Heart right ventricle (tissue), 16 donors: ENCODE data around the gene ADAM33. TPM values are rescaled to one million over a fixed set of nuclear protein-coding genes. Genes with fewer than 3 reads are reported as not detected.

Source experiments
- ATAC-seq, 8 donors: fragments of 200-7000 bp; cut with Tn5 transposase; one replicate each; pipeline ENCODE4 v1.9.1; 2020; ENCODE audit warnings: mild to moderate bottlenecking in 8 of 8, moderate library complexity in 8 of 8, moderate number of reproducible peaks in 1 of 8
- DNase-seq, 2 donors: peaks; one replicate each; pipeline ENCODE4 v3.0.0-alpha.2; 2020
- H3K27ac ChIP-seq, 10 donors: fragments of 200-600 bp; sonication (generic) in 2 of 10; one replicate each; pipeline versions ENCODE4 v1.5.0 to v1.8.0; 2020 to 2022; ENCODE audit warnings: mild to moderate bottlenecking in 3 of 10
- H3K27me3 ChIP-seq, 7 donors: fragments of 200-600 bp; one replicate each; pipeline ENCODE4 v1.8.0; 2021 to 2022; ENCODE audit warnings: mild to moderate bottlenecking in 2 of 7
- H3K36me3 ChIP-seq, 9 donors: fragments of 200-600 bp; sonication (generic) in 1 of 9; one replicate each; pipeline versions ENCODE4 v1.5.0 to v1.8.0; 2020 to 2022; ENCODE audit warnings: mild to moderate bottlenecking in 2 of 9
- H3K4me1 ChIP-seq, 9 donors: fragments of 200-600 bp; sonication (generic) in 1 of 9; one replicate each; pipeline versions ENCODE4 v1.5.0 to v1.8.0; 2020 to 2022; ENCODE audit warnings: mild to moderate bottlenecking in 4 of 9
- H3K4me3 ChIP-seq, 10 donors: fragments of 200-600 bp; sonication (generic) in 2 of 10; one replicate each; pipeline versions ENCODE4 v1.5.0 to v1.8.0; 2020 to 2022; ENCODE audit warnings: mild to moderate bottlenecking in 7 of 10, moderate library complexity in 2 of 10
- H3K9me3 ChIP-seq, 11 donors: fragments of 200-600 bp in 10 of 11; sonication (generic) in 2 of 11; one replicate each; pipeline versions ENCODE4 v1.5.0 to v1.8.0; 2013 to 2022; ENCODE audit warnings: mild to moderate bottlenecking in 2 of 11, control low read depth in 1 of 11, moderate library complexity in 1 of 11
- CTCF ChIP-seq, 9 donors: fragments of 200-600 bp; sonication (generic) in 2 of 9; IDR thresholded peaks; one replicate each; pipeline versions ENCODE4 v1.5.0 to v1.8.0; 2021 to 2022; ENCODE audit warnings: antibody characterized with exemption in 9 of 9, mild to moderate bottlenecking in 5 of 9, moderate library complexity in 1 of 9
- WGBS, 2 donors: extraction: QIAGEN DNeasy Blood & Tissue Kit; methylation state at CpG; one replicate each; pipeline ENCODE4 v1.1.7; 2013; ENCODE audit warnings: inconsistent platforms in 1 of 2; 5-methylcytosine and 5-hydroxymethylcytosine counted together
- intact Hi-C, 10 donors: fragments of 100-400 bp; cut with DNase I; formaldehyde crosslinking; loops; one replicate each; pipeline versions ENCODE4 v1.11.1 to v1.14.2; 2022
- polyA plus RNA-seq, 2 donors: library from polyadenylated mRNA; stranded (reverse); fragments of 200-250 nt; gene quantifications; one replicate each; pipeline ENCODE4 v1.2.3, GENCODE V29; 2013
- total RNA-seq, 10 donors: library from RNA; stranded (reverse); fragmentation: NEBNext Ultra II Directional in 3 of 10; extraction: Animal tissue kit (Norgen Biotek cat#: 25700) in 3 of 10; gene quantifications; one replicate each; pipeline versions ENCODE4 v1.2.1 to v1.2.4, GENCODE V29; 2021 to 2023
- donor health status: Arrhythmogenic right ventricular cardiomyopathy.
- donor health status: ischemic (EF 13 %, LVEDD 7.1; RV severe dilation, severe dysfunction).
- donor health status: healthy with polysubstance abuse.
- donor health status: DM: no; HTN: yes; CAD: no.
- donor health status: DM: no; HTN: no; CAD: no.
- donor health status: ischemic (EF 25% LVEDD 6.9; RV normal size, moderate dysfunction).
- donor health status: ischemic (EF 25% LVEDD 5.7; RV mildly dilated, moderate dysfunction).
- donor health status: healthy.
- donor health status: DM: yes; HTN: yes; CAD: no.
- donor health status: Ischemic cardiomyopathy.
- donor health status: ischemic (EF 35%, LVEDD 5.7; RV mildly dilated, moderate dysfunction).
- donor health status: nonischemic (EF 11% LVEDD 7.7; RV severe dilation, severe dysfunction).
- donor health status: DM: yes; HTN: yes; CAD: no.
- donor health status: PGD.
- donor health status: ischemic (EF 29% LVEDD 5.4; RV normal size, mild dysfunction).
- donor health status: nonischemic (EF 23%, LVEDD 6.1; RV moderate dilation, normal function).

The ADAM33 gene
- total and polyA plus RNA-seq, 12 donors, result 1.6 to 71.8 (median 4.5) TPM

- Histone ChIP-seq H3K36me3 (peaks cover 0 to 8% (median 0%) of the 10 kb centered on the region in 9 donors), H3K9me3 (no peaks in the 10 kb centered on the region), H3K27ac (peak overlapping the region in 7 of 10 donors; percentile 6 to 68 (median 25)), H3K27me3 (peaks cover 7 to 70% (median 52%) of the 10 kb centered on the region in 7 donors), H3K4me1 (peaks cover 9 to 54% (median 29%) of the 10 kb centered on the region in 9 donors), H3K4me3 (no peak overlapping the region)
- intact Hi-C loops, result loop anchor here in 9 of 10 donors (1.0 to 10.0 kb wide), 7 partner anchors 32 to 407 kb away; partner anchors contain the start of genes ADISSP (in 4 of the 9) and SIGLEC1 (in 2 of the 9)
- ATAC-seq (no peak), DNase-seq (no peak)
- no peak for TF ChIP-seq CTCF (IDR thresholded peaks at IDR 0.05)
- WGBS, 2 donors, result 63 to 66% methylated on average over 2 of the region's 2 CpGs
Measured at GRCh38 chr20:3678198-3678597, 3.6 kb downstream of the ADAM33 start.

DNA sequence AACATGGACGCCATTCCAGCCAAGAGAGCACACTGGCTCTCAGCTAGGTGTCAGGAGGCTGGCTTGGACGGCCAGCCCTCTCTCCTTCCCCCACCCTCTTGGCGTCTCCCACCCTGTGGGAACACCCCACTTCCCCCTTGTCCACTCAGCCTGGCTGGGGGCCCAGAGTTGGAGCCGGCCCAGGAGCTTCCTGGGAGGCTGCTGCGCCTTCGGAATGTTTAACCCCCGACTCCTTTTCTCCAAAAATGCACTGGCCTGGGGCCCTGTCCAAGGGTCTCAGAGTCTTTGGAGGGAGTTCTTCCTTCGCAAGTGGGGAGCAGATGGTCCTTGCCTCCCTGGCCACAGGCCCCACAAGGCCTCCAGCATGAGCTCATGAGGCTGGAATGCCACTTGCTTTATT, 4.1 kb downstream of the ADAM33 start:
- Histone ChIP-seq H3K27me3 (peaks cover 11 to 70% (median 56%) of the 10 kb centered on the region in 7 donors), H3K4me1 (peaks cover 9 to 56% (median 29%) of the 10 kb centered on the region in 9 donors), H3K36me3 (peaks cover 0 to 8% (median 0%) of the 10 kb centered on the region in 9 donors), H3K27ac (peak overlapping the region in 8 of 10 donors; percentile 5 to 68 (median 20)), H3K4me3 (no peak overlapping the region), H3K9me3 (no peaks in the 10 kb centered on the region)
- ATAC-seq (peak in 2 of 8 donors; percentile 16 to 29), DNase-seq (peak; percentile 26 to 62)
- no peak for TF ChIP-seq CTCF (IDR thresholded peaks at IDR 0.05)
- 38 to 39% methylated on average over 8 of the region's 8 CpGs for WGBS, 2 donors
- intact Hi-C loops, result loop anchor here (1.0 to 10.0 kb wide), 9 partner anchors 31 to 407 kb away; partner anchors contain the start of genes ADISSP (in 4 of the 10) and SIGLEC1 (in 2 of the 10)

DNA sequence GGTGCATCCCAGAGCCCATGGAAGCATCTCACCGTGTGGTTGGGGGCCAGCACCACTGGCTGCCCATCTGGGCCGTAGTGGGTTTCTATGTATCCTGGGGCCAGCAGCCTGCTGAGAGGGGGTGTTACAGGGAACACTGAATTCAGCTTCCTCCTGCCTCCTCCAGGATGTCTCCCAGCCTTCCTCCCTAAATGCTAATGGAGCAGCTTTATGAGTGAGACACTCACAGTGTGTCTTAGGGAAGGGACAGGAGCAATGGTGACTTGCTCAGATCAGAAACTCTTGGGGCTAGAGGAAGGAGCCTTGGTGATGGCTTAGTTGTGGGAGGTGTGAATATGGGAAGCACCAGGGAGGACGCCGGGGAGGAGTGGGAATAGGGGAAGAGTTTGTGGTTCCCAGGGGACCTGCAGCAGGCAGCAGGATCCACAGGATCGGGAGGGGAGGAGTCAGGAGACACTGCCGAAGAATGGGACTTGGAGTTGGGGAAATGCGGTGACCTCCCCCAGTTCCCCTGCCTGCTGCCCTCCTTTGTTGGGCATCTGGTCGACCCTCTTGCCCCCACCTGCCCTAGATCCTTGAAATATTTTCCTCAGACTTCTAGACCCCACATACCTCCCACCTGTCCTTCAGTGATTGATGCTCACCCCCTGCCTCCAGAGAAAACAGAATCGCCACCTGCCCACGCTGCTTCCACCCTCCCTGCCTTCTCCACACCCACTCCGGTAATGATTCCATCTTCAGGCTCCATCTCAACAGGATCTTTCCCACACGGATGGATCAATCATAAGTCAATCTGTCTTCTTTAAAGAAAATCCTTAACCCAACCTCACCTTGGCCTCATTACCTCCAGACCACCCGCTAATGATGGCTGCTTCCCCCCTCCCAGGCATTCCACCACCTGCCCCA, 6.6 kb downstream of the ADAM33 start:
- H3K36me3 ChIP-seq, result peaks cover 0 to 8% (median 0%) of the 10 kb centered on the region in 9 donors
- DNase-seq, result no peak
- no peaks in the 10 kb centered on the region for H3K9me3 ChIP-seq
- no peak overlapping the region for H3K4me3 ChIP-seq
- peaks cover 9 to 42% (median 22%) of the 10 kb centered on the region in 9 donors for H3K4me1 ChIP-seq
- H3K27ac ChIP-seq, result no peak overlapping the region
- intact Hi-C loops, result loop anchor here in 9 of 10 donors (5.0 to 10.0 kb wide), 6 partner anchors 37 to 410 kb away; partner anchors contain the start of genes ADISSP (in 4 of the 9) and SIGLEC1 (in 2 of the 9)
- ATAC-seq, result no peak
- peaks cover 22 to 70% (median 57%) of the 10 kb centered on the region in 7 donors for H3K27me3 ChIP-seq
- no peak for TF ChIP-seq CTCF (IDR thresholded peaks at IDR 0.05)
- 45 to 55% methylated on average over 13 of the region's 13 CpGs for WGBS, 2 donors

DNA sequence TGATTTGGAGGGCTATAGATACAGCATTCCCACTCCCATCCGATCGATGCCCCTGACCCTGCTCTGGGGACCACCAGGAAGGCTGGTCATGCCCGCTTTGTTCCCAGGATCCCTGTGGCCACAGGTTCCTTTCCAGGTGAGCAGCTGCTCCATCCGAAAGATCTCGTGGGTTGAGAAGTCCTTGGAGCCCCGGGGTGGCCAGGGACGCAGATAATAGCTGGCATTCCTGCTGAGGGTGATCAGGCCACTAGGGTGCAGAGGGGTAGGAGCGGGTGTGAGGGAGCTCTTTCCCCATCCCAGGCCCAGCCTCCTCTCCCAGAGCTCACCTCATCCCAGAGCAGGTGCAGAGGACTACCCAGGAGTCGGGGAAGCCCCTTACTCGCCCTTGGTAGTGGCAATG, 7.4 kb downstream of the ADAM33 start:
- intact Hi-C loops, result loop anchor here in 7 of 10 donors (10.0 kb wide), 4 partner anchors 80 to 410 kb away; no protein-coding TSS in a partner anchor
- WGBS, 2 donors, result 66 to 70% methylated on average over 10 of the region's 10 CpGs
- Histone ChIP-seq H3K27me3 (peaks cover 22 to 65% (median 53%) of the 10 kb centered on the region in 7 donors), H3K4me3 (no peak overlapping the region), H3K36me3 (peaks cover 0 to 8% (median 0%) of the 10 kb centered on the region in 9 donors), H3K4me1 (peaks cover 9 to 37% (median 22%) of the 10 kb centered on the region in 9 donors), H3K27ac (no peak overlapping the region), H3K9me3 (no peaks in the 10 kb centered on the region)
- no peak for ATAC-seq
- no peak for TF ChIP-seq CTCF (IDR thresholded peaks at IDR 0.05)
- DNase-seq, result no peak
